Hepatocyte (in vitro differentiated cells): Measurements from ENCODE around the gene CDH11. TPM values are rescaled to one million over a fixed set of nuclear protein-coding genes. Genes with fewer than 3 reads are reported as not detected.

Experiments used
- DNase-seq: peaks from one replicate; pipeline ENCODE4 v3.0.0-alpha.2; 2016; ENCODE audit warnings: low spot score
- H2AFZ ChIP-seq: fragments of 200-600 bp; sonication (generic); 2 replicates; pipeline ENCODE4 v1.6.0; 2016; ENCODE audit warnings: antibody characterized with exemption, mild to moderate bottlenecking
- H3K27ac ChIP-seq: fragments of 200-600 bp; sonication (generic); 2 replicates; pipeline ENCODE4 v1.5.1; 2016; ENCODE audit warnings: mild to moderate bottlenecking
- H3K27me3 ChIP-seq: fragments of 200-600 bp; sonication (generic); 2 replicates; pipeline ENCODE4 v1.6.1; 2016
- H3K36me3 ChIP-seq: fragments of 200-600 bp; sonication (generic); replicated peaks from 2 replicates; pipeline ENCODE4 v1.5.1; 2016; ENCODE audit warnings: low read depth; ENCODE audit not compliant: insufficient read depth
- H3K4me1 ChIP-seq: fragments of 200-600 bp; sonication (generic); 2 replicates; pipeline ENCODE4 v1.5.1; 2016; ENCODE audit warnings: mild to moderate bottlenecking, moderate library complexity; ENCODE audit not compliant: insufficient read depth
- H3K4me2 ChIP-seq: fragments of 200-600 bp; sonication (generic); 2 replicates; pipeline ENCODE4 v1.6.0; 2016
- H3K4me3 ChIP-seq: fragments of 200-600 bp; sonication (generic); 2 replicates; pipeline ENCODE4 v1.5.1; 2016; ENCODE audit warnings: mild to moderate bottlenecking
- H3K79me2 ChIP-seq: fragments of 200-600 bp; sonication (generic); 2 replicates; pipeline ENCODE4 v1.6.0; 2017; ENCODE audit warnings: mild to moderate bottlenecking
- H3K9me2 ChIP-seq: fragments of 200-600 bp; sonication (generic); replicated peaks from 2 replicates; pipeline ENCODE4 v1.6.0; 2017; ENCODE audit warnings: mild to moderate bottlenecking; ENCODE audit not compliant: insufficient read depth
- H3K9me3 ChIP-seq: fragments of 200-600 bp; sonication (generic); 2 replicates; pipeline ENCODE4 v1.5.1; 2016; ENCODE audit warnings: low read depth, mild to moderate bottlenecking
- H4K20me1 ChIP-seq: fragments of 200-600 bp; sonication (generic); 2 replicates; pipeline ENCODE4 v1.6.0; 2016; ENCODE audit warnings: mild to moderate bottlenecking; ENCODE audit not compliant: insufficient read depth, poor library complexity, severe bottlenecking
- EZH2 ChIP-seq: fragments of 200-600 bp; sonication (generic); IDR thresholded peaks from 2 replicates; pipeline ENCODE4 v1.6.1; 2016; ENCODE audit warnings: antibody characterized with exemption, mild to moderate bottlenecking, borderline replicate concordance
- EZH2phosphoT487 ChIP-seq: fragments of 200-600 bp; sonication (generic); IDR thresholded peaks from one replicate; pipeline ENCODE4 v1.6.1; 2018; ENCODE audit warnings: antibody characterized with exemption, mild to moderate bottlenecking, low read depth, moderate library complexity; ENCODE audit not compliant: unreplicated experiment, severe bottlenecking
- WGBS: methylation state at CpG from one replicate; pipeline ENCODE4 v1.1.6; 2016; ENCODE audit warnings: low lambda C conversion rate; ENCODE audit errors: missing lambda C conversion rate; 5-methylcytosine and 5-hydroxymethylcytosine counted together
- polyA plus RNA-seq: library from polyadenylated mRNA; unstranded; fragments of >200 nt; fragmentation: Nextera tagmentation; extraction: Ambion mirVana; gene quantifications from 2 replicates; pipeline ENCODE4 v1.2.1, GENCODE V29; 2016
- total RNA-seq: library from RNA; depleted of rRNA; stranded (reverse); fragments of >200 nt; gene quantifications from 2 replicates; pipeline ENCODE4 v1.2.3, GENCODE V29; 2014
- TF ChIP-seq, protein P1 (sequence below): fragments of 200-600 bp; sonication (generic); IDR thresholded peaks from 2 replicates; pipeline ENCODE4 v1.5.1; 2016; ENCODE audit warnings: antibody characterized with exemption, mild to moderate bottlenecking; ENCODE audit not compliant: poor library complexity

CDH11 gene
- total and polyA plus RNA-seq, 2 experiments from 2014 or later, result 148 to 289 TPM

- DNase-seq, result no peak
- Histone ChIP-seq H4K20me1 (peaks cover 9% of the 10 kb centered on the region), H3K36me3 (no peaks in the 10 kb centered on the region), H3K4me1 (no peaks in the 10 kb centered on the region), H3K4me3 (no peak overlapping the region), H3K27me3 (no peaks in the 10 kb centered on the region), H3K27ac (no peak overlapping the region), H3K9me2 (no peaks in the 10 kb centered on the region), H3K9me3 (no peaks in the 10 kb centered on the region), H3K4me2 (no peak overlapping the region), H3K79me2 (peaks cover 36% of the 10 kb centered on the region), H2AFZ (no peak overlapping the region)
- TF ChIP-seq, protein P1, sequence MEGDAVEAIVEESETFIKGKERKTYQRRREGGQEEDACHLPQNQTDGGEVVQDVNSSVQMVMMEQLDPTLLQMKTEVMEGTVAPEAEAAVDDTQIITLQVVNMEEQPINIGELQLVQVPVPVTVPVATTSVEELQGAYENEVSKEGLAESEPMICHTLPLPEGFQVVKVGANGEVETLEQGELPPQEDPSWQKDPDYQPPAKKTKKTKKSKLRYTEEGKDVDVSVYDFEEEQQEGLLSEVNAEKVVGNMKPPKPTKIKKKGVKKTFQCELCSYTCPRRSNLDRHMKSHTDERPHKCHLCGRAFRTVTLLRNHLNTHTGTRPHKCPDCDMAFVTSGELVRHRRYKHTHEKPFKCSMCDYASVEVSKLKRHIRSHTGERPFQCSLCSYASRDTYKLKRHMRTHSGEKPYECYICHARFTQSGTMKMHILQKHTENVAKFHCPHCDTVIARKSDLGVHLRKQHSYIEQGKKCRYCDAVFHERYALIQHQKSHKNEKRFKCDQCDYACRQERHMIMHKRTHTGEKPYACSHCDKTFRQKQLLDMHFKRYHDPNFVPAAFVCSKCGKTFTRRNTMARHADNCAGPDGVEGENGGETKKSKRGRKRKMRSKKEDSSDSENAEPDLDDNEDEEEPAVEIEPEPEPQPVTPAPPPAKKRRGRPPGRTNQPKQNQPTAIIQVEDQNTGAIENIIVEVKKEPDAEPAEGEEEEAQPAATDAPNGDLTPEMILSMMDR, result no peak
- TF ChIP-seq EZH2, result no peak
- TF ChIP-seq EZH2phosphoT487, result no peak
- 47% methylated on average over 2 of the region's 2 CpGs for WGBS
Observed at GRCh38 chr16:65010125-65010524, 111.7 kb downstream of the CDH11 start.

DNA sequence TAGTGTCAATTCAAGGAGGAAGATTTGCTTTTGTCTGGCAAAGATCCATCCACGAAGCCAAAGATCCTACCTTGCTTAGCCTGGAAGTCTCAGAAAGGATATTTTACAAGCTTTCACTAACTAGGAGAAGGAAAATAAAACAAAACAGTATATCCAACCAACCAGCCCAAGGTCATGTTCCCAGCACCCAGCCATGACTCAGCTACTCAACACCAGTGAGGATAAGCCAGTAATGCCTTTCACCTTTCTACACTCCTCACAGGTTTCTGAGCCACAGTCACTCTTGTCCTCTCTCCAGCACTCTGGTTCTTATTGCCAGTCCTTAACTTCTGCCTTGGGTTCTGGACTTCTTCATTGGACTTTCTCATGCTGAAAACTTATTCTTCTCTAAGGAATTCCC is 116.2 kb downstream of the CDH11 start:
- peaks cover 30% of the 10 kb centered on the region for H3K79me2 ChIP-seq
- no peak overlapping the region for H2AFZ ChIP-seq
- no peaks in the 10 kb centered on the region for H3K36me3 ChIP-seq
- H3K27me3 ChIP-seq, result no peaks in the 10 kb centered on the region
- no peak for TF ChIP-seq EZH2
- TF ChIP-seq, protein P1, result no peak
- no peak for TF ChIP-seq EZH2phosphoT487
- H3K4me2 ChIP-seq, result no peak overlapping the region
- no peaks in the 10 kb centered on the region for H3K9me3 ChIP-seq
- H3K27ac ChIP-seq, result no peak overlapping the region
- no peak overlapping the region for H3K4me3 ChIP-seq
- no peaks in the 10 kb centered on the region for H3K4me1 ChIP-seq
- WGBS, result 97% methylated on average over 1 of the region's 1 CpG
- H3K9me2 ChIP-seq, result no peaks in the 10 kb centered on the region
- H4K20me1 ChIP-seq, result peaks cover 9% of the 10 kb centered on the region
- DNase-seq, result no peak

DNA sequence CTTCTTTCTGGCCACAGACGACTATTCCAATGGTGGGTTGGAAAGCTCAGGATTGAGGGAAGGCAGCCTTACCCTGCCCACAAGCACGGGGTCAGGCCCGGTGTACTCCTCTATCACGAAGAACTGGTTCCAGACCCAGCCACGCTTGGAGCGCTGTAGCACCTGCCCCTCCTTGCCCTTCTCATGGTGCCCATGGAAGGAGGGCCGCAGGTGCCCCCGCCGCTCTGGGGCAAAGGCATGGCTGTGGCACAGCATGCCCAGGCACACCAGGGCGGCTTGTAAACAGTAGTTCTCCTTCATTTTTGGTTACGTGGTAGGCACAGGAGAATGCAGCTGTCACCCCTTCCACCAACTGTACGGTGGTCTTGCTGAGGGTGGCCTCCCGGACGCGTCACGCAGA is 117.3 kb downstream of the CDH11 start:
- Histone ChIP-seq H3K9me3 (no peaks in the 10 kb centered on the region), H4K20me1 (no peaks in the 10 kb centered on the region), H3K4me2 (no peak overlapping the region), H3K27ac (no peak overlapping the region), H3K4me3 (no peak overlapping the region), H3K4me1 (no peaks in the 10 kb centered on the region), H2AFZ (no peak overlapping the region), H3K27me3 (no peaks in the 10 kb centered on the region), H3K79me2 (peaks cover 28% of the 10 kb centered on the region), H3K36me3 (no peaks in the 10 kb centered on the region), H3K9me2 (no peaks in the 10 kb centered on the region)
- no peak for DNase-seq
- WGBS, result 94% methylated on average over 16 of the region's 16 CpGs
- TF ChIP-seq EZH2 (no peak), EZH2phosphoT487 (no peak)
- TF ChIP-seq, protein P1, result no peak

DNA sequence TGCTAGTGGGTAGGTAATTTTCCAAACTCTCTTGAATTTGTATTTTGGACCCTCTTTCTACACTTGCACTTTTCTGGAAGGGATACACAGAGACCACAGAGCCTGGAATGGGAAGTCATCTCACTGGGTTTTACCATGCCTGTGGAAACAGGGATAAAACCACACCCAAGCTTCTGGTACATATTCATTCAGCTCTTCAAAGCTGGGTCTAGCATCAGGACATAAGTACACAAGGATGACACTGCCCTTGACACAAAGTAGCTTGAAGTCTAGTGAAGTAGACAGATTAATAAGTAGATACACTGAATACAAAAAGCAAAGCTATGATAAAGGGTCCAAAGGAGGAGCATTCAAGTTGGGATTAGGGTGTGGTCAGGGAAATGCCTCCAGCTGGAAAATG is 118.2 kb downstream of the CDH11 start:
- no peaks in the 10 kb centered on the region for H3K27me3 ChIP-seq
- no peak overlapping the region for H3K4me2 ChIP-seq
- TF ChIP-seq, protein P1, result no peak
- no peak for TF ChIP-seq EZH2phosphoT487
- TF ChIP-seq EZH2, result no peak
- DNase-seq, result no peak
- no peaks in the 10 kb centered on the region for H3K9me2 ChIP-seq
- no peak overlapping the region for H3K4me3 ChIP-seq
- no peaks in the 10 kb centered on the region for H4K20me1 ChIP-seq
- H3K79me2 ChIP-seq, result peaks cover 23% of the 10 kb centered on the region
- no peaks in the 10 kb centered on the region for H3K9me3 ChIP-seq
- H3K4me1 ChIP-seq, result no peaks in the 10 kb centered on the region
- H3K27ac ChIP-seq, result no peak overlapping the region
- H2AFZ ChIP-seq, result no peak overlapping the region
- no peaks in the 10 kb centered on the region for H3K36me3 ChIP-seq
